Bronchial epithelial cell (primary cell): ENCODE results near the gene PDE4B. TPM values are rescaled to one million over a fixed set of nuclear protein-coding genes. Genes with fewer than 3 reads are reported as not detected.

Source experiments
- DNase-seq: peaks from one replicate; pipeline ENCODE4 v3.0.0-alpha.2; 2010; ENCODE audit warnings: low read depth
- FAIRE-seq: peaks from 2 replicates; lab custom pipeline; 2011; peaks lifted over from hg19 to GRCh38; lab: Jason Lieb, UNC
- H3K27me3 ChIP-seq: 2 replicates; pipeline ENCODE4 v1.5.1; 2011; ENCODE audit warnings: low read length; ENCODE audit not compliant: control insufficient read depth, insufficient read depth
- H3K36me3 ChIP-seq: 2 replicates; pipeline ENCODE4 v1.5.1; 2011; ENCODE audit warnings: low read length; ENCODE audit not compliant: control insufficient read depth, insufficient read depth
- H3K4me3 ChIP-seq: 2 replicates; pipeline ENCODE4 v1.5.1; 2011; ENCODE audit warnings: mild to moderate bottlenecking, low read depth, low read length, control low read depth
- CTCF ChIP-seq: IDR thresholded peaks from 2 replicates; pipeline ENCODE4 v1.5.1; 2011; ENCODE audit warnings: mild to moderate bottlenecking, moderate library complexity, low read length, control low read depth, inconsistent platforms; ENCODE audit not compliant: insufficient read depth, severe bottlenecking
- total RNA-seq: library from RNA; depleted of rRNA; stranded (reverse); fragments of >200 nt; gene quantifications from 2 replicates; pipeline ENCODE4 v1.2.1, GENCODE V29; 2014

The PDE4B gene
- total RNA-seq, 1 donor from 2014 or later: 0.26 TPM

- TF ChIP-seq CTCF: no peak
- Histone ChIP-seq H3K36me3 (no peaks in the 10 kb centered on the region), H3K27me3 (no peaks in the 10 kb centered on the region), H3K4me3 (no peak overlapping the region)
- FAIRE-seq: no peak
- DNase-seq: peak; percentile 50
These were observed 424.3 kb downstream of the PDE4B start for GRCh38 chr1:66217021-66217420.

DNA sequence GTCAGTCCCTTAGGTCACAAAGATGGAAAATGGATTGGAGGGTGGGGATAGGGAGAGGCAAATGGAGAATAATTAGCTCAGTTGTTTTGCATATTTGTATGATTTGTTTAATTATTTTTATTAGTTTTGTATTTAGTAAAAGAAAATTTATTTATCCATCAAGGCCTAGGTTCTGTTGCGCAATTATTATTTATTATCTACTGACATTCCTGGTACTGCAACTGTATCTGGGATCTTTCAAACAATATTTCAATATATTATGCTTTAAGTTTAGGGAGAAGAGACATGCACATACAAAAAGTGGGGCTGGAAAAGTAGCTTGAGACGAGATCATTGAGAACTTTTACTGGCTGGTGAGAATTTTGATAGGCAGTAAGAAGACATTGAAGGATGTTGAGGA is 424.9 kb downstream of the PDE4B start:
- Histone ChIP-seq H3K27me3 (no peaks in the 10 kb centered on the region), H3K4me3 (no peak overlapping the region), H3K36me3 (no peaks in the 10 kb centered on the region)
- FAIRE-seq (no peak), DNase-seq (no peak)
- TF ChIP-seq CTCF: no peak

- FAIRE-seq: no peak
- H3K4me3 ChIP-seq: no peak overlapping the region
- no peaks in the 10 kb centered on the region for H3K27me3 ChIP-seq
- no peak for TF ChIP-seq CTCF
- H3K36me3 ChIP-seq: no peaks in the 10 kb centered on the region
- no peak for DNase-seq
These were observed 427.8 kb downstream of the PDE4B start for GRCh38 chr1:66220477-66220876.

DNA sequence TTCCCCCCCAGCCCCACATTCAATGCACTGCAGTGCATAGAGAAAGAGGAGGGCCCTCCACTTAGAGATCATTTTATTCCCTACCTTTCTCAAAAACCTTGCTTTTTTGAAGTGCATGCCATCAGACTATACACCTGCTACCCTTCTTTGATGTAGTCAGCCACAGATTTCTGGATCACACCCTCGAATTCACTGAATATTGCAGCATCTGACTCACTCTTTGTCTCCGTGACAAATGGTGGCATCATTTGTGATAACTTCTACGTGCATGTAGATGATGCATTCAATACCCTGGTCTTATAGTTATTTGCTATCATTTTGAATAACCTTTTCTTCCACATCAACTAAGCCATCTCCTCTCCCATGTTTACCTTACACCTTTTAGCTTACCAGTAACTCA is 431.0 kb downstream of the PDE4B start:
- no peak for DNase-seq
- TF ChIP-seq CTCF: no peak
- FAIRE-seq: no peak

DNA sequence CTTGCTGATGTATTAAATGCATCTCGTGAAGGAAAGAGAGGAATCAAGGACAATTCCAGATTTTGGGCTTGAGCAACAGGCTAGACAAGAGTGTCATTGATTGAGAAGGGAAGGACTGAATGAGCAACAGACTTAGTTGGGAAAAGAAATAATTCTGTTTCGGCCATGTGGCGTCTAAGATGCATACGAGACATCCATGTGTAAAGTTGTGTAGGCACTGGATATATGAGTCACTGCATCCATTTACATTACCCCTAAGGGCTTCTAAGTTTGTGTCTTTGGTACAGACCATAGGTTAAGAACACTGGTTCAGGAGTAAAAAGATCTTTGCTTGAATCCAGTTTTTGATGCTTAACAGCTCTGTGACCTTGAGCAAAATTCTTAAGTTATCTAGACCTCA is 434.3 kb downstream of the PDE4B start:
- no peak for TF ChIP-seq CTCF
- Histone ChIP-seq H3K36me3 (no peaks in the 10 kb centered on the region), H3K27me3 (no peaks in the 10 kb centered on the region), H3K4me3 (no peak overlapping the region)
- FAIRE-seq (no peak), DNase-seq (no peak)

More for the DNA sequence above, 431.0 kb downstream of the PDE4B start:
- Histone ChIP-seq H3K36me3 (no peaks in the 10 kb centered on the region), H3K4me3 (no peak overlapping the region), H3K27me3 (no peaks in the 10 kb centered on the region)

GRCh38 chr1:66227966-66228365 is 435.3 kb downstream of the PDE4B start:
- DNase-seq (no peak), FAIRE-seq (no peak)
- no peak for TF ChIP-seq CTCF
- Histone ChIP-seq H3K27me3 (no peaks in the 10 kb centered on the region), H3K4me3 (no peak overlapping the region), H3K36me3 (no peaks in the 10 kb centered on the region)
